Stimulated activated CD4-positive, alpha-beta T cell treated with anti-CD3 and anti-CD28 coated beads, TNF-alpha, amount 100 ng/mL, for 48 hours (primary cell): ENCODE results near the gene ALPI.

ENCODE experiments used
- DNase-seq, 3 donors: peaks; one replicate each; pipeline ENCODE4 v3.0.0-alpha.2; 2020; ENCODE audit warnings: low read depth in 3 of 3

ALPI gene

GRCh38 chr2:232484628-232485347, 28.8 kb downstream of the ALPI start:
- no peak for DNase-seq

GRCh38 chr2:232485348-232485756, 29.4 kb downstream of the ALPI start:
- DNase-seq: no peak

GRCh38 chr2:232485757-232486557, 30.0 kb downstream of the ALPI start:
- DNase-seq: no peak

- no peak for DNase-seq
Measured at GRCh38 chr2:232486558-232487384, 30.8 kb downstream of the ALPI start.

- DNase-seq: no peak
Measured at GRCh38 chr2:232487385-232488096, 31.6 kb downstream of the ALPI start, which contains the start of gene ECEL1. TSS of gene ECEL1 (minus strand) at chr2:232487834. CDS start at chr2:232486653, 1,181 bp downstream.

GRCh38 chr2:232488097-232488711, 32.3 kb downstream of the ALPI start:
- DNase-seq: no peak

- DNase-seq: no peak
Measured at GRCh38 chr2:232488721-232489300, 32.9 kb downstream of the ALPI start.

- no peak for DNase-seq
Measured at GRCh38 chr2:232489516-232490220, 33.7 kb downstream of the ALPI start.

GRCh38 chr2:232490221-232491138, 34.5 kb downstream of the ALPI start:
- DNase-seq: no peak

- no peak for DNase-seq
Measured at GRCh38 chr2:232491139-232491780, 35.3 kb downstream of the ALPI start.

GRCh38 chr2:232492236-232492848, 36.4 kb downstream of the ALPI start:
- DNase-seq: no peak

GRCh38 chr2:232492963-232493700, 37.2 kb downstream of the ALPI start:
- no peak for DNase-seq

- DNase-seq: no peak
Measured at GRCh38 chr2:232493701-232494474, 37.9 kb downstream of the ALPI start.

- no peak for DNase-seq
Measured at GRCh38 chr2:232494542-232494941, 38.6 kb downstream of the ALPI start.

GRCh38 chr2:232495292-232495691, 39.3 kb downstream of the ALPI start:
- DNase-seq: no peak

GRCh38 chr2:232496501-232497270, 40.7 kb downstream of the ALPI start:
- no peak for DNase-seq
